Measurements from ENCODE around the gene BDH2. TPM values are rescaled to one million over a fixed set of nuclear protein-coding genes. Genes with fewer than 3 reads are reported as not detected.

BDH2 gene
- total RNA-seq, 1 experiment from 2014 or later = 68.1 TPM

GRCh38 chr4:103029300-103029699 is 70.3 kb downstream of the BDH2 start:
- DNase-seq (ENCODE audit: low read depth) = no peak

Other genes with a start within 250 kb of the BDH2 start
- gene CISD2, start 230.8 kb downstream of the BDH2 start, total RNA-seq (2014; rRNA removed) = 40.7 and 50.3 TPM in 2 replicates
- gene SLC9B1, start 80.1 kb downstream of the BDH2 start, total RNA-seq (2014; rRNA removed) = 0.13 and 0.52 TPM in 2 replicates
- gene SLC9B2, start 23.1 kb downstream of the BDH2 start, total RNA-seq (2014; rRNA removed) = 12.2 and 13.0 TPM in 2 replicates
- gene CENPE, start 98.5 kb upstream of the BDH2 start, total RNA-seq (2014; rRNA removed) = 43.9 and 53.7 TPM in 2 replicates

Measured in LHCN-M2 (cell line).